ENCODE measurements around the gene NPR2.

Gene NPR2

GRCh38 chr9:35763803-35764202 lies 27.6 kb upstream of the NPR2 start:
- DNase-seq (ENCODE audit: low read depth): no peak

DNA sequence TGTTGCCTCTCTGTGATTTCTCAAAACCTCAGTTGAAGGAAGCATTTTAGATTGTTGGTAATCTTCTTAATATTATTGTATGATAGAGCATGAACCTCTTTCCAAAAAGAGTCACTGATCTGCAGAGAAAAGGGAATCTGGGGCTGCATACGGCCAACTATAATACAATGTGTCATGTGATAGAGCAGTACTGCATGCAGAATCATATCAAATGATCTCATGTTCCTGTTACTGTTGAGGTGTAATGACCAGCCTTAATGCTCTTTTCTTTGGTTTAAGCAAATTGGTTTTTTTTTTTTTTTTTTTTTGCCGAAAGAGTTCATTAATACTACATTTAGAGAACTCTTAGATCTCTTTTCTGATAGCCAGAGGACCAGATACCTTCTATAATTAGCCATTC lies 24.4 kb upstream of the NPR2 start:
- no peak for DNase-seq (ENCODE audit: low read depth)

DNA sequence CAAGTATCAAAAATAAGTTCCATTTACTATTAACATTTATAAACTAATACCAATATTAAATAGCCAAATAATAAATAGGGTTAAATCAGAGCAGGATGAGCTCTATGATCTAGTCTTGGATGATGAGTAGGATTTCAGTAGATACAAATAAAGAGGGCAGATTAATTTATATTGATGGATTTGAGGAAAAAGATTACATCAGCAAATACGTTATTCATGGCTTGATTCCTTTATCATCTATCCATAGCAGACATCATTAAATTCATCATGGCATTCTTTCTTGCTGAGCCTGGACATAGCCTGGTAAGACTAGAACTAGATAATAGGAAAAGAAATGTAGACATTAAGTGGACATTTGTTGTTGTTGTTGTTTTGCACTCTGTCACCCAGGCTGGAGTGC lies 23.9 kb upstream of the NPR2 start:
- DNase-seq (ENCODE audit: low read depth): no peak

- DNase-seq (ENCODE audit: low read depth): no peak
Measured at GRCh38 chr9:35769763-35770162, 21.6 kb upstream of the NPR2 start.

GRCh38 chr9:35771075-35771433 lies 20.3 kb upstream of the NPR2 start:
- no peak for DNase-seq (ENCODE audit: low read depth)

DNA sequence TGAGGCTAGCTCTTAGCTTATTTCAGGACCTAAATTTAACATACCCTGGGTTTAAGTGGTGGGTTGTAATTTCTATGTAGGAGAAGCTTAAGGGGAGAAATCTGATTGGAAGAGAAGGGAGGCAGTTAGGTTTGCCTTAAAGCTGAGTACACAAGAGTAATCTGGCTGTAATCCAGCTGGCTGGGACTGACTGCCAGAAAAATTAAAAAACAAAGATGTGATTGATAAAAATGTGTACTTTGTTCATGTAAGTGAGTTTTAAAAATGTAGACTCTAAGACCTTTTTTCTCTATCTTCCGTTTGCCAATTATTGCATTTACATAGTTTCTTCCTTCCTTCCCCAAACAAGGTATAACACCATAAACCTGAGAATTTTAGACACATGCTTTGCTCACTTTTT lies 19.9 kb upstream of the NPR2 start:
- DNase-seq (ENCODE audit: low read depth): no peak

- DNase-seq (ENCODE audit: low read depth): no peak
Measured at GRCh38 chr9:35771943-35772342, 19.4 kb upstream of the NPR2 start.

- DNase-seq (ENCODE audit: low read depth): peak; percentile 47
Measured at GRCh38 chr9:35774907-35775635, 16.3 kb upstream of the NPR2 start.

DNA sequence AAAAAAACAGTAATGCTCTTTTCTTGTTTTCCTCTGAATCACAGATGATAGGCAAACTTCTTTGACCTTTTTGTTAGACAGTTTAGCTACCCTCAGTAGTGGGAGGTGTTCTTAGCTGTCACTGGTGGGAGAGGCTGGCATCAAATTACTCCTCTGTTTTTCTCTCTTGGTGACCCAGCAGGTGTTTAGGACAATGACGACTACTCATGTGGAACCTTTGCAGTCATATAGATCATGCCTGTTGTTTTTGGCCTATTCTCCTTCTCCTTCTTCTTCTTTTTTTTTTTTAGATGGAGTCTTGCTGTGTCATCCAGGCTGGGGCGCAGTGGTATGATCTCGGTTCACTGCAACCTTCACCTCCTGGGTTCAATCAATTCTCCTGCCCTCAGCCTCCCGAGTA lies 15.4 kb upstream of the NPR2 start:
- no peak for DNase-seq (ENCODE audit: low read depth)

DNA sequence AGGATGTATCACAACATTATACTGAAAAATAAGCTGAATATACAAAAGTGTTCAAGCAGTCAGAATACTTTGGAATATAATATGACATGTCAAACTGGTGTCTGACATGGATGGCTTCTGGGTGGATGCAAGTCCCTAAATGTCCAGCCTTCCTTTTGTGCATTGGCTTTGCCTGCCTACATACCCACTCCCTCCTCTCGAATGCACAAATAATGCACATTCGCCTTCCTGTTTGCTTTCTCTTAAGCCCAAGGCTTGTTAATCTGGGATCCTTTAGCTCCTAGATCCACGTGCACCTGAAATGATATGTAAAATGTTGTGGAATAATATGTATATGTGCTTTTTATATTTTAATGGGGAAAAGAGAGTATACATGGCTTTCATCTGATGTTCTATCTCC lies 12.9 kb upstream of the NPR2 start:
- DNase-seq (ENCODE audit: low read depth): no peak

DNA sequence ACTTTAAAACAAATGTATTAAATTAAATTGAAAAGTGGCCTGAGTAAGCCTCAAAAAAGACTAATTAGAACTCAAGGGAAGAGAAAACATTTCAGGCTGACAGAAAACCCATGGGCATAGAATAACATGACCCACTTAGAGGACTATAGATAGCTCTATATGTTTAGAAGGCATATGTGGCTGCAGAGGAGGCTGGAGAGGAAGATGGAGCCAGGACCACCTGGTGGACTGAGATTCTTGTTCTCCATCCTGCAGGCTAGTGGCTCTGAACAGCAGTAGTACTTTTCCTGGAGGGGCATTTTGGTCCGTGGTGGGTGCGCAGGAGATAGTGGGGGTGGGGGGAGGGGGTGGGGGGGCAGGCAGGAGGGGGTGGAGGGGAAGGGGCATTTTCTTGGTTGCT lies 10.3 kb upstream of the NPR2 start:
- no peak for DNase-seq (ENCODE audit: low read depth)

GRCh38 chr9:35783418-35783817 lies 8.0 kb upstream of the NPR2 start:
- no peak for DNase-seq (ENCODE audit: low read depth)

- DNase-seq (ENCODE audit: low read depth): no peak
Measured at GRCh38 chr9:35789541-35789940, 1.9 kb upstream of the NPR2 start.

DNA sequence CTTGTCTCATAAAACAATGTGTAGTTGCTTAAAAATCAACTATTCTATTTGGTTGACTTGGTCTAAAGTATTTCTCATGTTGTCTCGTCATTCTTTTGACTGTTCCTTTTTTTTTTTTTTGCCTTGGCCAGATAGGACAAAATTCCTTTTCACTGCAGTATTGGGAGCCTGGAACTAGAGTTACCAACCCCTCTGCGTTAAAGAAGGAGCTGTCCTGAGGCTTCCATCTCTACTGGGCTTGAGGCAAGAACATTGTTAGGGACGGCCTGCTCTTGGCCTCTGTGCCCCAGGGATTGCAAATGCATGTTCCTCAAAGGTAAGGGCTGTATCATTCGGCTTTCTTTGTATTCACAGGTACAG lies 1.4 kb upstream of the NPR2 start:
- DNase-seq (ENCODE audit: low read depth): no peak

DNA sequence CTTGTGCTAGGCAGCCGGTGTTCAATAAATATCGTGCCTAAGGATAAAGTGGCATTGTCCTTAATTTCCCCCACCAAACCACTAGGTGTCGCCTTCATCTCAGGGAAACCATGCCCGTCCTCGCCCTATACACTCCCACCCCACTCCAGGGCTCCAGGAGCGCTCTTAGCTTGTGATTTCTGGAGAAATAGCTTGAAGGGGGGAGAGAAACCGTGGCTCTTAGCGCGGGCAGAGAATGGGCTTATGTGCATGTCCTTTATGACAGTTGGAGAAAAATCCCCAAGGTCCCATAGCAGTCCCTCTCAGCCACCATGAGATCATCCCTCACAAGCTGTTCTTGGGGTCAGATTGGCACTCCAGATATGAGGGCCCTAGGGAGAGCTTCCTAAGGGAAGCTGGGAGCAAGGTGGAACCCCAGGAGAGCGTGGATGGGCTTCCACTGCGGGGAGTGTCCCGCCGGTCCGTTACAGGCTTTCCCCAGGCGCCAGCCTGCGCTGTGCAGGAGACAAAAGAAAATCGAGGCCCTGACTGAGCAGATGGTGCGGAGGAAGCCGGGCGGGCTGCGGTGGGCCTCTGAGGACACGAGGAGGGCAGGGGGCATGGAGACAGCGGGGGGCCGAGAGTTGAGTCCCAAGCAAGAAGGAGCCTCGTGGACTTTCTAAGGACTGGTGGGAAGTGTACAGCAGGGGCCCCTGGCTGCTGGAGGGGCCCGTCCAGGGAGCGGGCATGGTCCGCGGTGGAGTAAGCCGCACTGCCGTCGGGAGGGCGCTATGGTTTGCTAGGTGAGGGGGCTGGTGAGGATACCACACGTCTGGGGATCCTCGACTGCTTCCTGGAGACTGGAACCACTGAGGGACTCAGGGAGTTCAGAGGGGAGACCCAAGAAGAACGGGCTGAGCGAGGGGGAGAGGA lies 750 bp upstream of the NPR2 start:
- DNase-seq (ENCODE audit: low read depth): no peak

- no peak for DNase-seq (ENCODE audit: low read depth)
Measured at GRCh38 chr9:35792024-35792813, 828 bp downstream of the NPR2 start.

DNA sequence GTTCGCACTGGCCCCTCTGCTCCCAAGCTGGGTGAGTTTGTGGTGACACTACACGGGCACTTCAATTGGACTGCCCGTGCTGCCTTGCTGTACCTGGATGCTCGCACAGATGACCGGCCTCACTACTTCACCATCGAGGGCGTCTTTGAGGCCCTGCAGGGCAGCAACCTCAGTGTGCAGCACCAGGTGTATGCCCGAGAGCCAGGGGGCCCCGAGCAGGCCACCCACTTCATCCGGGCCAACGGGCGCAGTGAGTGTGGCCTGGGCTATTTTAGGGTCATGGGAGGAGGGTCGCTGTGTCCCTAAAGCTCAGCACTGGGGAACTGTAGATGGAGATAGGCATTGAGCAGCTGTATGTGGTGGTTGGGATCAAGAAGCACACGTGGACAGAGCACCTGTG lies 1.4 kb downstream of the NPR2 start:
- no peak for DNase-seq (ENCODE audit: low read depth)

DNA sequence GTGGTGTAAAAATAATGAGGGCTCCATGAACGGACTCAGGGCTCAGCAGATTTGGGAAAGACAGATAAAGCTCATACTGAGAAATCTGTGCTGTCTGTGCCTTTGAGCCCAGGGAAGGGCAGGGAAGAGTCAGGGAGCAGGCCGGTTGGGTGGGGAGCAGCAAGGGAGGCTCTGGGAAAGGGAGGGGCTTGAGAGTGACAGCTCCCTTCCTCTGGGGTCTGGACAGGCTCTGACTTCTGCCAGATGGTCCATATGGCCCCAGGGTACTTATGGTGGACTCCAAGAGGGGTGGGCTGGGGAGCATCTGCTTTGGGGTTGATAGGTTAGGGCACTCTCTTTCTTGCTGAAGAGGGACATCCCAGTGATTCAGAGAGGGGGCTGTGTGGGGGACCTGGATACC lies 2.1 kb downstream of the NPR2 start:
- DNase-seq (ENCODE audit: low read depth): no peak

GRCh38 chr9:35795695-35796094 lies 4.3 kb downstream of the NPR2 start:
- DNase-seq (ENCODE audit: low read depth): no peak

DNA sequence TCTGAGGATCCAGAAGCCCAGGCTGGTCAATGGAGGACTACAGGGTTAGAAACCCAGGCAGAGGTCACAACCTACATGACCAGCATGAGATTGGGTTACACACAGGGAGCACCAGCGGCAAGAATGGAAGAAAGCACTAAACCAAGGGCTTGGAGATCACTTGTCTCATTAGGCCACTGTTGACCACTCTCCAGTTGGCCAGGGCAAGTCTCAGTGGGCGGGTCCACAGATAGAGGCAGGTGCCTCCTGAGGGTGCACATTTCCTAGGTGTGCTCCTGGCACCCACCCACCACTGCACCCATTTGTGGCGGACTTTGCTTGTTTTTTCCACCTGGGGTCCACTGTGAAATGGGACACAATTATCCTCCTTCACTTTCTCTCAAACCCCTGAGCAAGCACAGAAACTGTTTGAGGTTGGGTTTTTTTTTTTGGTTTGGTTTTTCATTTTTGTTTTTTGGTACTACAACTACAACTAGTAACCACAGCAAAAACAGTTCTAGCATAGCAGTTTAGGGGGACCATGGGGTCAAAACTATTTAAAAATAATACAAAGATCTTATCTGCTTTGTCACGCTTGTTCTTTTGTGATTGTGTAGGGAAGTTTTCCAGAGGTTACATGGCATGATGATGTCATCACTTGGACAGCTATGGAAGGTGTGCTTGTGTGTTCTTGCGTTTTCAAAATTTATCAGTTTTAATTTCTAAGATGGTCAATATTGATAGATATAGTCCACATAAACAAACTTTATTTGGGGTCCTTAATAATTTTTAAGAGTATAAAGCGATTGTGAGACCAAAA lies 6.1 kb downstream of the NPR2 start:
- no peak for DNase-seq (ENCODE audit: low read depth)

DNA sequence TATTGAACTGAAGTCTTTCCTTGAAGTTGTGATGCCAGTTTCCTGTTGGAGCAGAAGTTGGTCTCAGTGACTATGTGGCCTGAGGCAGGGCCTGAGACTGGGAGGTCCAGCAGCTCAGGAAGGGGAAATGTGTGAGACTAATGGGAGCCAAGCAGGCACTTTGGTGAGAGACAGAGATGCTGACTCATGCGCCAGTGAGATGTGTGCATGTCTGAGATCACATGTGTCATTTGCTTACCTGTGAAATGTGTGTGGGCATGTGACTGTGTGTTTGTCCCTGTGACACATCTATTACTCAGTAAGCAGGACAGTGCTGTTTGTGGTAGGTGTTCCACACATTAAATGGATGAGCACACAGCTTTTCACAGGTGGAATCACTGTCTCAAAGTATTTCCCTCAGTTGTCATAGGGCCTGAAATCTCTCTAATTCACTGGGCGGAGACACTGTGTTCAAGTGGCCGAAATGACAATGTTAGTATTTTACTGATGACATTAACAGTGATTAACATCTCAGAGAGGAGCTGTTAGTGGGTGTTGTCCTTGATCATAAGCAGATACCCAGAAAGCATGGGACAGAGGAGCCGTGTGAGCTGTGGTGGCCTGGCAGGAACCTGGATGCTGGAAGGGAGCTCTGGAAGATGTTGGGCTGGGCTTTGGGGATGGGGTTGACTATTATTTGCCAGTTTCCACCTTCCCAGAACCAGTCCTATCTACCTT lies 7.4 kb downstream of the NPR2 start:
- no peak for DNase-seq (ENCODE audit: low read depth)

Measured in CMK (cell line).